ENCODE results near the gene RFX4.
"Not testable (repeated sequence)": the region's sequence is repeated elsewhere in the genome, so short reads cannot be mapped to it uniquely, and the experiment has no call there.

The RFX4 gene

GRCh38 chr12:106696071-106696470 is 113.3 kb downstream of the RFX4 start:
- DNase-seq = no peak

- no peak for DNase-seq
Measured at GRCh38 chr12:106696681-106697417, 114.0 kb downstream of the RFX4 start.

- no peak for DNase-seq
Measured at GRCh38 chr12:106704081-106704480, 121.3 kb downstream of the RFX4 start.

GRCh38 chr12:106705971-106706370 is 123.2 kb downstream of the RFX4 start:
- DNase-seq = no peak

- DNase-seq = no peak
Measured at GRCh38 chr12:106709068-106709511, 126.3 kb downstream of the RFX4 start.

- DNase-seq = no peak
Measured at GRCh38 chr12:106710143-106710893, 127.5 kb downstream of the RFX4 start.

- DNase-seq = no peak
Measured at GRCh38 chr12:106711316-106711715, 128.5 kb downstream of the RFX4 start.

GRCh38 chr12:106712768-106713167 is 130.0 kb downstream of the RFX4 start:
- no peak for DNase-seq

GRCh38 chr12:106714926-106715325 is 132.1 kb downstream of the RFX4 start:
- no peak for DNase-seq

GRCh38 chr12:106715582-106715981 is 132.8 kb downstream of the RFX4 start:
- DNase-seq = no peak

GRCh38 chr12:106717673-106718072 is 134.9 kb downstream of the RFX4 start:
- no peak for DNase-seq

- no peak for DNase-seq
Measured at GRCh38 chr12:106719879-106720278, 137.1 kb downstream of the RFX4 start.

- DNase-seq = no peak
Measured at GRCh38 chr12:106720696-106721095, 137.9 kb downstream of the RFX4 start.

GRCh38 chr12:106721915-106722314 is 139.1 kb downstream of the RFX4 start:
- peak in 1 of 2 experiments; percentile 10 for DNase-seq

GRCh38 chr12:106722837-106723236 is 140.0 kb downstream of the RFX4 start:
- no peak for DNase-seq

- DNase-seq = no peak
Measured at GRCh38 chr12:106723416-106723815, 140.6 kb downstream of the RFX4 start.

GRCh38 chr12:106724116-106724515 is 141.3 kb downstream of the RFX4 start:
- no peak for DNase-seq

GRCh38 chr12:106724934-106725333 is 142.1 kb downstream of the RFX4 start:
- DNase-seq = no peak

- DNase-seq = not testable (repeated sequence)
Measured at GRCh38 chr12:106726603-106727202, 143.9 kb downstream of the RFX4 start.

- no peak for DNase-seq
Measured at GRCh38 chr12:106729611-106730010, 146.8 kb downstream of the RFX4 start.

GRCh38 chr12:106732890-106733289 is 150.1 kb downstream of the RFX4 start:
- DNase-seq = no peak

- DNase-seq = no peak
Measured at GRCh38 chr12:106733660-106734059, 150.9 kb downstream of the RFX4 start.

- peak in 1 of 2 experiments; percentile 17 for DNase-seq
Measured at GRCh38 chr12:106736051-106736957, 153.5 kb downstream of the RFX4 start.

All from NCI-H526 (cell line).